Activated CD8-positive, alpha-beta T cell treated with anti-CD3 and anti-CD28 coated beads for 36 hours (primary cell): ENCODE measurements around the gene SLC25A26. TPM values are rescaled to one million over a fixed set of nuclear protein-coding genes. Genes with fewer than 3 reads are reported as not detected.

Experiments used
- ATAC-seq: fragments of 200-7000 bp; cut with Tn5 transposase; one replicate; pipeline ENCODE4 v1.10.0; 2021; ENCODE audit warnings: mild to moderate bottlenecking, moderate library complexity
- CTCF ChIA-PET: fragments of 350-600 bp; sonication (Branson Sonifier 250); formaldehyde crosslinking; loops from one replicate; lab custom pipeline; 2021; ENCODE audit warnings: antibody characterized with exemption; lab: Charles Lee
- POLR2A ChIA-PET: fragments of 350-600 bp; sonication (Branson Sonifier 250); formaldehyde crosslinking; loops from one replicate; lab custom pipeline; 2021; ENCODE audit warnings: antibody characterized with exemption; lab: Charles Lee
- DNase-seq: peaks from one replicate; pipeline ENCODE4 v3.0.0-alpha.2; 2020
- H3K27ac Mint-ChIP-seq: one replicate; pipeline ENCODE4 v1.8.0; 2021; ENCODE audit warnings: mild to moderate bottlenecking, mixed read lengths
- H3K27me3 Mint-ChIP-seq: one replicate; pipeline ENCODE4 v1.8.0; 2021; ENCODE audit warnings: mixed read lengths
- H3K36me3 Mint-ChIP-seq: one replicate; pipeline ENCODE4 v1.8.0; 2021; ENCODE audit warnings: low read depth, mixed read lengths
- H3K4me1 Mint-ChIP-seq: one replicate; pipeline ENCODE4 v1.8.0; 2021; ENCODE audit warnings: low read depth, mixed read lengths
- H3K4me3 Mint-ChIP-seq: one replicate; pipeline ENCODE4 v1.8.0; 2021; ENCODE audit warnings: mild to moderate bottlenecking, moderate library complexity, mixed read lengths
- H3K9me3 Mint-ChIP-seq: one replicate; pipeline ENCODE4 v1.8.0; 2021; ENCODE audit warnings: mixed read lengths
- intact Hi-C: fragments of 100-400 bp; cut with micrococcal nuclease; formaldehyde crosslinking; loops from one replicate; pipeline ENCODE4 v1.10.0; 2022
- total RNA-seq, 2 experiments: library from RNA; stranded (reverse); gene quantifications; one replicate each; pipeline ENCODE4 v1.2.3, GENCODE V29; 2021
- TF ChIP-seq, protein P1 (sequence below): fragments of 200-600 bp; IDR thresholded peaks from one replicate; pipeline ENCODE4 v1.8.0; 2022; ENCODE audit warnings: antibody characterized with exemption, mild to moderate bottlenecking

SLC25A26 gene
- total RNA-seq, 2 experiments from 2014 or later, result 28.5 to 31.0 TPM

DNA sequence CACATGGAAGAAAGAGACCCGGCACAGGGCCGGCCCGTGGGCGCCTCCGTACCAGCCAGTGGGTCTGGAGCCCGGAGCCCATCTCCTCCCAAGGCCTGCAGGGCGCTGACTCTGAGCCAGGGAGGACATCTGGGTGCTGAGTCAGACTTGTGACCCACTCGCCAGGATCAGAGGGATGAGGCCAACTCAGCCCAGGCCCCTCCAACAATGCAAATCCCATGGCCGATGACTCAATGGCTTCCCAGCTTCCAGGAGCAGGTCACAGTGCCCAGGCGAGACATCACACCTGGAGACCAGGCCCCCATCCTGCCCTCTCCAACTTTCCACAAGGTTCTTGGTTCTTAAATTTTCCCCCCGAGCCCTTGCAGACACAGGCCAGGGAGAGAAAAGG is 184.9 kb downstream of the SLC25A26 start:
- POLR2A ChIA-PET, result no interaction called here
- no peak for DNase-seq
- no peak for ATAC-seq
- no peak overlapping the region for H3K27ac Mint-ChIP-seq
- peaks cover 3% of the 10 kb centered on the region for H3K36me3 Mint-ChIP-seq
- no peaks in the 10 kb centered on the region for H3K9me3 Mint-ChIP-seq
- no peak overlapping the region for H3K4me3 Mint-ChIP-seq
- H3K27me3 Mint-ChIP-seq, result no peaks in the 10 kb centered on the region
- TF ChIP-seq, protein P1, sequence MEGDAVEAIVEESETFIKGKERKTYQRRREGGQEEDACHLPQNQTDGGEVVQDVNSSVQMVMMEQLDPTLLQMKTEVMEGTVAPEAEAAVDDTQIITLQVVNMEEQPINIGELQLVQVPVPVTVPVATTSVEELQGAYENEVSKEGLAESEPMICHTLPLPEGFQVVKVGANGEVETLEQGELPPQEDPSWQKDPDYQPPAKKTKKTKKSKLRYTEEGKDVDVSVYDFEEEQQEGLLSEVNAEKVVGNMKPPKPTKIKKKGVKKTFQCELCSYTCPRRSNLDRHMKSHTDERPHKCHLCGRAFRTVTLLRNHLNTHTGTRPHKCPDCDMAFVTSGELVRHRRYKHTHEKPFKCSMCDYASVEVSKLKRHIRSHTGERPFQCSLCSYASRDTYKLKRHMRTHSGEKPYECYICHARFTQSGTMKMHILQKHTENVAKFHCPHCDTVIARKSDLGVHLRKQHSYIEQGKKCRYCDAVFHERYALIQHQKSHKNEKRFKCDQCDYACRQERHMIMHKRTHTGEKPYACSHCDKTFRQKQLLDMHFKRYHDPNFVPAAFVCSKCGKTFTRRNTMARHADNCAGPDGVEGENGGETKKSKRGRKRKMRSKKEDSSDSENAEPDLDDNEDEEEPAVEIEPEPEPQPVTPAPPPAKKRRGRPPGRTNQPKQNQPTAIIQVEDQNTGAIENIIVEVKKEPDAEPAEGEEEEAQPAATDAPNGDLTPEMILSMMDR, result no peak
- H3K4me1 Mint-ChIP-seq, result peaks cover 2% of the 10 kb centered on the region
- CTCF ChIA-PET, result interaction anchor here (0.6 to 6.7 kb wide), 3 partner anchors 127 to 417 kb away, joined by 3 to 38 read pairs (median 6); no protein-coding TSS in a partner anchor
- intact Hi-C loops, result loop anchor here (2.0 to 5.0 kb wide), 2 partner anchors 97 to 411 kb away; partner anchors contain the start of gene LRIG1

DNA sequence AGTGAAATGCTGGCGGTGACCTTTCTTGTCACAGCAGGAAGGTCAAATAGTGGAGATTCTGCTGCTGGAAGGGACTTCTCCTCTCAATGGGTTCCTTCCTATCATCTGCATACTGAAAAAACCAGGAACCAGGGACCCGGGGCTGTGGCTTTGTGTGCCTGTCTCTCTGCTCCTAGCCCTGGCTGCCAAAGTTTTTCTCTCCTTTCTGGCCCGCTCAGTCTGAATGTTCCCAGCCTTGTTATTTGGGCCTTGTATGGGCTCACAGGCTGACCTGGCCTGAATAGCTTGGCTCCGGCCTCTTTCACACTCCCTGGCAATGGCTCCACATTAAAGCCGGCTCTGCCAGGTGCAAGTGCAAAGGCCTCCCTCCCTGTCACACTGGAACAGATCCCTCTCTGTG is 185.4 kb downstream of the SLC25A26 start:
- H3K4me1 Mint-ChIP-seq, result peaks cover 2% of the 10 kb centered on the region
- intact Hi-C loops, result loop anchor here (2.0 to 5.0 kb wide), 2 partner anchors 96 to 411 kb away; partner anchors contain the start of gene LRIG1
- no peak overlapping the region for H3K27ac Mint-ChIP-seq
- ATAC-seq (no peak), DNase-seq (no peak)
- no peak overlapping the region for H3K4me3 Mint-ChIP-seq
- ChIA-PET CTCF (interaction anchor here (0.6 to 6.7 kb wide), 4 partner anchors 103 to 416 kb away, joined by 3 to 40 read pairs (median 24); no protein-coding TSS in a partner anchor), POLR2A (no interaction called here)
- TF ChIP-seq, protein P1, result no peak
- peaks cover 3% of the 10 kb centered on the region for H3K36me3 Mint-ChIP-seq
- H3K27me3 Mint-ChIP-seq, result no peaks in the 10 kb centered on the region
- no peaks in the 10 kb centered on the region for H3K9me3 Mint-ChIP-seq

- Mint-ChIP-seq H3K4me3 (no peak overlapping the region), H3K36me3 (peaks cover 3% of the 10 kb centered on the region), H3K27me3 (no peaks in the 10 kb centered on the region), H3K27ac (no peak overlapping the region), H3K9me3 (no peaks in the 10 kb centered on the region), H3K4me1 (peaks cover 2% of the 10 kb centered on the region)
- intact Hi-C loops, result loop anchor here (2.0 to 5.0 kb wide), 2 partner anchors 95 to 410 kb away; partner anchors contain the start of gene LRIG1
- DNase-seq (no peak), ATAC-seq (no peak)
- ChIA-PET CTCF (interaction anchor here (0.6 to 6.7 kb wide), 34 partner anchors 9 to 415 kb away, joined by 3 to 40 read pairs (median 5); no protein-coding TSS in a partner anchor), POLR2A (interaction anchor here (1.0 to 1.7 kb wide), 2 partner anchors 13 to 36 kb away, joined by 3 to 6 read pairs; no protein-coding TSS in a partner anchor)
- TF ChIP-seq, protein P1, result no peak
Observed at GRCh38 chr3:66406831-66407610, 186.2 kb downstream of the SLC25A26 start.

DNA sequence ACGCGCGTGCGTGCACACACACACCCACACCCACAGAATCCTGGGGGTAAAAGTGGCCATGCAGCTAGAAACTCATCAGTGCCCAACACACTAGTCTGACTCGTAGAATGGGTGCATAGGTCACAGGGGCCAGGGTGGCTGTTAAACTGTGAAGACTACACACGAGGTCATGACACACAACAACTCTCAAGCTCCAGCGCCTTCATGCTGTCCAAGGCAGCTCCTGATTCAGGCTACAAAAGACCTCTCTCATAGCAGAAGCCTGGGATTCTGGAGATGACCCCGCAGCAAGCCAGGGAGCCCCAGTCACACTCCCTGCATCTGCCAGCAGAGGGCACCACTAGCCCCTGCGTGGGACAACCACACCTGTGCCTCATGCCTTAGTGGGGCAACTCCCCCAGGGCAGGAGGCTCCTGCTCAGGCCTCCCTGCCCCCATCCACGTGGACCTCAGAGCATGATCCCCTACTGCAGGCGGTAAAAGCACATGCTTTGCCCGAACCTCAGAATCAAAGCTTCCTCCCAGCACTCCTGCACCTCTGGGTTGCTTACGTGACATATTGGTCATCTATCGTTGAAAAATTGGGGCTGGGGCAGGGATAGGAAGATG is 186.9 kb downstream of the SLC25A26 start:
- ChIA-PET CTCF (interaction anchor here (0.6 to 6.7 kb wide), 53 partner anchors 10 to 459 kb away, joined by 3 to 40 read pairs (median 4); no protein-coding TSS in a partner anchor), POLR2A (interaction anchor here (0.6 to 1.7 kb wide), 3 partner anchors 14 to 78 kb away, joined by 3 to 6 read pairs (median 3); no protein-coding TSS in a partner anchor)
- Mint-ChIP-seq H3K27ac (peak overlapping the region; percentile 34), H3K36me3 (peaks cover 3% of the 10 kb centered on the region), H3K27me3 (no peaks in the 10 kb centered on the region), H3K4me1 (peaks cover 2% of the 10 kb centered on the region), H3K4me3 (no peak overlapping the region), H3K9me3 (no peaks in the 10 kb centered on the region)
- TF ChIP-seq, protein P1, result peak; percentile 90
- intact Hi-C loops, result loop anchor here (2.0 to 5.0 kb wide), 2 partner anchors 95 to 409 kb away; partner anchors contain the start of gene LRIG1
- peak; percentile 81 for DNase-seq
- peak; percentile 97 for ATAC-seq
